Endometrial microvascular endothelial cells (primary cell): ENCODE measurements around the gene DPYD. TPM values are rescaled to one million over a fixed set of nuclear protein-coding genes. Genes with fewer than 3 reads are reported as not detected.

Source experiments
- in situ Hi-C: cut with HindIII; loops from 2 replicates; pipeline ENCODE4 v1.10.0; 2017; ENCODE audit warnings: low sequenced_read_pairs, low pct_unique_long_range_greater_than_20kb; ENCODE audit errors: inconsistent ontology term
- total RNA-seq: library from RNA; depleted of rRNA; stranded (reverse); fragments of >200 nt; gene quantifications from one replicate; pipeline ENCODE4 v1.2.3, GENCODE V29; 2015; ENCODE audit errors: inconsistent ontology term

DPYD gene
- total RNA-seq, 1 donor from 2014 or later: 39.4 TPM

- in situ Hi-C loops: no loop called here
Observed at GRCh38 chr1:97806326-97806725, 114.5 kb downstream of the DPYD start.

GRCh38 chr1:97805093-97805492 is 115.7 kb downstream of the DPYD start:
- in situ Hi-C loops: no loop called here

GRCh38 chr1:97803026-97803425 is 117.8 kb downstream of the DPYD start:
- in situ Hi-C loops: no loop called here

- in situ Hi-C loops: no loop called here
Observed at GRCh38 chr1:97802011-97802410, 118.8 kb downstream of the DPYD start.

GRCh38 chr1:97797403-97798183 is 123.2 kb downstream of the DPYD start:
- in situ Hi-C loops: no loop called here

GRCh38 chr1:97796711-97797110 is 124.1 kb downstream of the DPYD start:
- in situ Hi-C loops: no loop called here

- in situ Hi-C loops: no loop called here
Observed at GRCh38 chr1:97792655-97793054, 128.2 kb downstream of the DPYD start.

- in situ Hi-C loops: no loop called here
Observed at GRCh38 chr1:97791251-97791650, 129.6 kb downstream of the DPYD start.

GRCh38 chr1:97787231-97787630 is 133.6 kb downstream of the DPYD start:
- in situ Hi-C loops: no loop called here

- in situ Hi-C loops: no loop called here
Observed at GRCh38 chr1:97784661-97785060, 136.2 kb downstream of the DPYD start.

- in situ Hi-C loops: no loop called here
Observed at GRCh38 chr1:97783751-97784150, 137.1 kb downstream of the DPYD start.

- in situ Hi-C loops: no loop called here
Observed at GRCh38 chr1:97781762-97782337, 139.0 kb downstream of the DPYD start.

- in situ Hi-C loops: no loop called here
Observed at GRCh38 chr1:97780884-97781283, 139.9 kb downstream of the DPYD start.

- in situ Hi-C loops: no loop called here
Observed at GRCh38 chr1:97778718-97779117, 142.1 kb downstream of the DPYD start.

GRCh38 chr1:97770376-97770775 is 150.5 kb downstream of the DPYD start:
- in situ Hi-C loops: no loop called here

- in situ Hi-C loops: no loop called here
Observed at GRCh38 chr1:97767381-97767780, 153.5 kb downstream of the DPYD start.

- in situ Hi-C loops: no loop called here
Observed at GRCh38 chr1:97764991-97765390, 155.8 kb downstream of the DPYD start.

GRCh38 chr1:97761637-97762036 is 159.2 kb downstream of the DPYD start:
- in situ Hi-C loops: no loop called here

- in situ Hi-C loops: no loop called here
Observed at GRCh38 chr1:97759078-97759477, 161.8 kb downstream of the DPYD start.

- in situ Hi-C loops: no loop called here
Observed at GRCh38 chr1:97758541-97759057, 162.2 kb downstream of the DPYD start.
